Tibial nerve (tissue), 4 donors: ENCODE measurements around the gene ERBB2.

ENCODE experiments used
- CTCF ChIP-seq, 5 experiments: fragments of 200-600 bp in 3 of 5; fragments of 450-650 bp in 2 of 5; sonication (generic) in 3 of 5; IDR thresholded peaks; one replicate each; pipeline ENCODE4 v1.5.1; 2016 to 2019; ENCODE audit warnings: antibody characterized with exemption in 5 of 5, mild to moderate bottlenecking in 3 of 5, moderate library complexity in 2 of 5
- EP300 ChIP-seq, 2 donors: sonication (generic); formaldehyde crosslinking; IDR thresholded peaks; one replicate each; pipeline ENCODE4 v1.6.1; 2017; ENCODE audit warnings: antibody characterized with exemption in 2 of 2, mild to moderate bottlenecking in 1 of 2
- POLR2A ChIP-seq, 2 donors: fragments of 450-650 bp; IDR thresholded peaks; one replicate each; pipeline ENCODE4 v1.6.1; 2017; ENCODE audit warnings: antibody characterized with exemption in 2 of 2, mild to moderate bottlenecking in 2 of 2, moderate library complexity in 2 of 2

DNA sequence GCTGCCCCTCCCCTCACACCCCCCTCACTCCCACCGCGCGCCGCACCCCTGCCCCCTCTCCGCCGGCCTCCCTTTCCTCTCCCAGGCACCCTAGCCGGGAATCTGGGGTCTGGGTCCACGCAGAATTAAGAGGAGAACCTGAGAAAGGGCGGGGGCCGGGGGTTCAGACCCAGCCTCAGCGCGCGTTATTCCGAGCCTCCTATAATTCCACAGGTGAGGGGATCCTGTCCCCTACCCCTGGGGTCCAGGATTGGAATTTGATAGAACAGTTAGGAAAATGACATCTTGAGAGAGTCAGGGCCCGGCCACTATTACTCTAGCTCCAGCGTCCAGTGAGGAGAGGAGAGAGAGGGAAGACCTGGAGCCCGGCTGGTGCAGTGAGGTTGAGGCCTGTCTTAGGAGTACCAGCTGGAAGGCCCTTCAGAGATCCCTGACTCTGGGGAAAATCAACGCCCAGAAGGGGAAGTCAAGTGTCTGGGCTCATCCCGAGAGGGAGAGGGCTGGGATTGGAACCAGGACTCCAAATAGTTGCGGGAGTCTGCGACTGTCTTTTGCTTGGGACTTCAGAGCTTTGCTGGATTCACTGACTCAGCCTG, 55.2 kb downstream of the ERBB2 start:
- TF ChIP-seq EP300 (IDR thresholded peaks at IDR 0.05) (no peak), CTCF (IDR thresholded peaks at IDR 0.05) (no peak), POLR2A (IDR thresholded peaks at IDR 0.05) (no peak)
